H9 (cell line): ENCODE results near the gene BTNL3. TPM values are rescaled to one million over a fixed set of nuclear protein-coding genes. Genes with fewer than 3 reads are reported as not detected.

Experiments used
- DNase-seq: peaks from one replicate; pipeline ENCODE4 v3.0.0-alpha.2; 2017
- H2AFZ ChIP-seq: one replicate; pipeline ENCODE4 v1.6.1; 2013; ENCODE audit warnings: mild to moderate bottlenecking, low read length, control low read depth, moderate library complexity
- H2AK5ac ChIP-seq: 2 replicates; pipeline ENCODE4 v1.6.1; 2013; ENCODE audit warnings: low read length, control low read depth, mixed read lengths; ENCODE audit not compliant: insufficient read length
- H2BK120ac ChIP-seq: one replicate; pipeline ENCODE4 v1.6.1; 2013; ENCODE audit warnings: low read depth, mild to moderate bottlenecking, low read length, control low read depth, inconsistent platforms; ENCODE audit not compliant: poor library complexity, severe bottlenecking
- H2BK12ac ChIP-seq: 2 replicates; pipeline ENCODE4 v1.6.1; 2013; ENCODE audit warnings: low read length, control low read depth, mixed read lengths, low read depth; ENCODE audit not compliant: insufficient read length
- H2BK15ac ChIP-seq: 2 replicates; pipeline ENCODE4 v1.6.1; 2013; ENCODE audit warnings: low read depth, low read length, control low read depth
- H2BK20ac ChIP-seq: one replicate; pipeline ENCODE4 v1.6.1; 2013; ENCODE audit warnings: low read depth, mild to moderate bottlenecking, low read length, control low read depth, inconsistent platforms; ENCODE audit not compliant: poor library complexity, severe bottlenecking
- H2BK5ac ChIP-seq: 2 replicates; pipeline ENCODE4 v1.6.1; 2013; ENCODE audit warnings: low read length, control low read depth, mixed read lengths; ENCODE audit not compliant: insufficient read length
- H3K14ac ChIP-seq: 2 replicates; pipeline ENCODE4 v1.6.1; 2013; ENCODE audit warnings: low read length, control low read depth; ENCODE audit not compliant: insufficient read depth
- H3K18ac ChIP-seq: 2 replicates; pipeline ENCODE4 v1.6.1; 2013; ENCODE audit warnings: low read depth, mild to moderate bottlenecking, mixed read lengths, low read length, control low read depth; ENCODE audit not compliant: insufficient read length
- H3K23ac ChIP-seq: 2 replicates; pipeline ENCODE4 v1.6.1; 2013; ENCODE audit warnings: low read length, control low read depth, mixed read lengths, low read depth; ENCODE audit not compliant: insufficient read length
- H3K23me2 ChIP-seq: 2 replicates; pipeline ENCODE4 v1.6.1; 2013; ENCODE audit warnings: low read depth, mild to moderate bottlenecking, mixed read lengths, low read length, control low read depth; ENCODE audit not compliant: insufficient read length, poor library complexity, severe bottlenecking
- H3K27ac ChIP-seq: 2 replicates; pipeline ENCODE4 v1.5.1; 2013; ENCODE audit warnings: low read length, control low read depth, mixed read lengths, low read depth; ENCODE audit not compliant: insufficient read length
- H3K27me3 ChIP-seq: 2 replicates; pipeline ENCODE4 v1.6.1; 2013; ENCODE audit warnings: low read length, control low read depth, inconsistent platforms; ENCODE audit not compliant: insufficient read depth
- H3K4ac ChIP-seq: 2 replicates; pipeline ENCODE4 v1.6.1; 2013; ENCODE audit warnings: low read depth, mild to moderate bottlenecking, control low read depth, inconsistent platforms, low read length, moderate library complexity
- H3K4me1 ChIP-seq: 2 replicates; pipeline ENCODE4 v1.6.1; 2013; ENCODE audit warnings: low read length, control low read depth, inconsistent platforms; ENCODE audit not compliant: insufficient read depth
- H3K4me2 ChIP-seq: 2 replicates; pipeline ENCODE4 v1.6.1; 2013; ENCODE audit warnings: low read length, control low read depth, mixed read lengths; ENCODE audit not compliant: insufficient read length, insufficient read depth
- H3K56ac ChIP-seq: 2 replicates; pipeline ENCODE4 v1.6.1; 2013; ENCODE audit warnings: low read depth, mild to moderate bottlenecking, mixed read lengths, low read length, control low read depth; ENCODE audit not compliant: insufficient read length
- H3K79me1 ChIP-seq: 2 replicates; pipeline ENCODE4 v1.6.1; 2013; ENCODE audit warnings: low read depth, mild to moderate bottlenecking, moderate library complexity, low read length, control low read depth, inconsistent platforms; ENCODE audit not compliant: insufficient read depth, poor library complexity, severe bottlenecking
- H3K79me2 ChIP-seq: 2 replicates; pipeline ENCODE4 v1.6.1; 2013; ENCODE audit warnings: low read length, control low read depth, inconsistent platforms; ENCODE audit not compliant: insufficient read depth
- H3K9ac ChIP-seq: 2 replicates; pipeline ENCODE4 v1.6.1; 2013; ENCODE audit warnings: low read length, control low read depth, mixed read lengths; ENCODE audit not compliant: insufficient read length; ENCODE audit errors: extremely low read depth
- H3K9me3 ChIP-seq: one replicate; pipeline ENCODE4 v1.6.1; 2013; ENCODE audit warnings: low read depth, low read length, inconsistent platforms; ENCODE audit not compliant: control insufficient read depth
- H3T11ph ChIP-seq: one replicate; pipeline ENCODE4 v1.6.1; 2013; ENCODE audit warnings: mild to moderate bottlenecking, low read length, control low read depth, inconsistent platforms
- H4K20me1 ChIP-seq: one replicate; pipeline ENCODE4 v1.6.1; 2013; ENCODE audit not compliant: control insufficient read depth, insufficient read length, insufficient read depth
- H4K5ac ChIP-seq: 2 replicates; pipeline ENCODE4 v1.6.1; 2013; ENCODE audit warnings: low read depth, mild to moderate bottlenecking, mixed read lengths, low read length, control low read depth; ENCODE audit not compliant: insufficient read length
- H4K8ac ChIP-seq: replicated peaks from 2 replicates; pipeline ENCODE4 v1.6.1; 2013; ENCODE audit warnings: low read length, control low read depth, mixed read lengths, low read depth; ENCODE audit not compliant: insufficient read length
- H4K91ac ChIP-seq: 2 replicates; pipeline ENCODE4 v1.6.1; 2013; ENCODE audit warnings: low read depth, mild to moderate bottlenecking, moderate library complexity, mixed read lengths, low read length, control low read depth; ENCODE audit not compliant: insufficient read length
- H3K27ac Mint-ChIP-seq, 3 experiments: 2 replicates in 2 of 3; 3 replicates in 1 of 3; pipeline ENCODE4 v1.8.0; 2020 to 2021; ENCODE audit warnings: mixed read lengths in 3 of 3, mild to moderate bottlenecking in 1 of 3, moderate library complexity in 1 of 3
- H3K27me3 Mint-ChIP-seq: 2 replicates; pipeline ENCODE4 v1.8.0; 2021; ENCODE audit warnings: low read depth, mild to moderate bottlenecking, moderate library complexity, mixed read lengths
- H3K36me3 Mint-ChIP-seq, 3 experiments: 2 replicates in 2 of 3; 3 replicates in 1 of 3; pipeline ENCODE4 v1.8.0; 2020 to 2021; ENCODE audit warnings: low read depth in 3 of 3, mixed read lengths in 3 of 3; ENCODE audit not compliant: insufficient read depth in 1 of 3
- H3K4me1 Mint-ChIP-seq, 2 experiments: 2 replicates each; pipeline ENCODE4 v1.8.0; 2020; ENCODE audit warnings: mixed read lengths in 2 of 2
- H3K4me3 Mint-ChIP-seq, 2 experiments: 2 replicates in 1 of 2; 3 replicates in 1 of 2; pipeline ENCODE4 v1.8.0; 2020 to 2021; ENCODE audit warnings: mild to moderate bottlenecking in 2 of 2, mixed read lengths in 2 of 2, moderate library complexity in 1 of 2
- H3K9me3 Mint-ChIP-seq, 2 experiments: 2 replicates in 1 of 2; 3 replicates in 1 of 2; pipeline ENCODE4 v1.8.0; 2020; ENCODE audit warnings: mild to moderate bottlenecking in 2 of 2, mixed read lengths in 2 of 2, moderate library complexity in 1 of 2
- CTCF ChIP-seq: fragments of 200-600 bp; sonication (generic); conservative IDR thresholded peaks from 3 replicates; pipeline ENCODE4 v1.8.0; 2021; ENCODE audit warnings: antibody characterized with exemption, mild to moderate bottlenecking
- WGBS: extraction: QIAGEN DNeasy Blood & Tissue Kit; methylation state at CpG from one replicate; pipeline ENCODE4 v1.1.7; 2013; ENCODE audit warnings: missing lambda C conversion rate, low lambda C conversion rate, mixed read lengths; ENCODE audit not compliant: insufficient read length; ENCODE audit errors: extremely low coverage; 5-methylcytosine and 5-hydroxymethylcytosine counted together
- total RNA-seq: library from RNA; stranded (reverse); gene quantifications from 2 replicates; pipeline ENCODE4 v1.2.1, GENCODE V29; 2021

Gene BTNL3
- total RNA-seq, 1 experiment from 2014 or later: not detected

GRCh38 chr5:181042722-181043121, 54.1 kb downstream of the BTNL3 start:
- no CpG with 5 or more reads among the region's 11 CpGs for WGBS
- Histone ChIP-seq H2AK5ac (no peak overlapping the region), H3K79me2 (no peaks in the 10 kb centered on the region), H4K91ac (no peak overlapping the region), H3K23me2 (no peaks in the 10 kb centered on the region), H3K14ac (no peak overlapping the region), H2BK20ac (no peak overlapping the region), H2BK120ac (no peak overlapping the region), H2BK15ac (no peak overlapping the region), H3K9ac (no peak overlapping the region), H2BK5ac (no peak overlapping the region), H3K27me3 (no peaks in the 10 kb centered on the region; the same call in 1 of the 2 replicates), H4K8ac (no peak overlapping the region), H3K79me1 (no peaks in the 10 kb centered on the region), H3K56ac (no peak overlapping the region), H4K20me1 (no peaks in the 10 kb centered on the region), H3T11ph (no peak overlapping the region), H3K4me1 (no peaks in the 10 kb centered on the region), H3K23ac (no peak overlapping the region), H3K4me2 (no peak overlapping the region), H4K5ac (no peak overlapping the region), H3K27ac (no peak overlapping the region), H2AFZ (no peak overlapping the region), H2BK12ac (no peak overlapping the region), H3K9me3 (no peaks in the 10 kb centered on the region), H3K18ac (no peak overlapping the region), H3K4ac (no peak overlapping the region)
- Mint-ChIP-seq H3K27ac (no peak overlapping the region), H3K4me3 (no peak overlapping the region), H3K9me3 (no peaks in the 10 kb centered on the region; a peak in 1 of 5 replicates), H3K27me3 (peaks cover 33% of the 10 kb centered on the region), H3K4me1 (peaks cover 0 to 5% of the 10 kb centered on the region in 2 experiments; a peak in 2 of 4 replicates), H3K36me3 (no peaks in the 10 kb centered on the region)
- DNase-seq: no peak
- no peak for TF ChIP-seq CTCF
